GM23338 (cell line): ENCODE measurements around the gene PIK3CB.

Experiments
- CREB1 ChIP-seq: fragments of 250-450 bp; sonication (Bioruptor Pico); IDR thresholded peaks from 2 replicates; pipeline ENCODE4 v1.5.0; 2020; ENCODE audit warnings: low read depth, mild to moderate bottlenecking, moderate library complexity
- EZH2 ChIP-seq: fragments of 200-600 bp; sonication (generic); IDR thresholded peaks from one replicate; pipeline ENCODE4 v1.8.0; 2017; ENCODE audit warnings: antibody characterized with exemption, mild to moderate bottlenecking, low read depth; ENCODE audit not compliant: unreplicated experiment
- EZH2phosphoT487 ChIP-seq: fragments of 200-600 bp; sonication (generic); IDR thresholded peaks from one replicate; pipeline ENCODE4 v1.8.1; 2018; ENCODE audit warnings: antibody characterized with exemption; ENCODE audit not compliant: unreplicated experiment
- POLR2AphosphoS5 ChIP-seq: IDR thresholded peaks from 2 replicates; pipeline ENCODE4 v1.6.1; 2016; ENCODE audit warnings: antibody characterized with exemption, low read depth
- ZNF114 ChIP-seq: fragments of 250-450 bp; sonication (Bioruptor Pico); IDR thresholded peaks from 2 replicates; pipeline ENCODE4 v1.5.0; 2020; ENCODE audit warnings: mild to moderate bottlenecking, moderate library complexity
- ZNF331 ChIP-seq: fragments of 250-450 bp; sonication (Bioruptor Pico); IDR thresholded peaks from 2 replicates; pipeline ENCODE4 v1.5.0; 2020; ENCODE audit warnings: low read depth, mild to moderate bottlenecking, moderate library complexity
- TF ChIP-seq, protein P1 (sequence below), 2 experiments: fragments of 200-600 bp in 1 of 2; sonication (generic) in 1 of 2; conservative IDR thresholded peaks; 2 replicates each; pipeline versions ENCODE4 v1.5.1 to v1.6.1; 2016 to 2017; ENCODE audit warnings: antibody characterized with exemption in 2 of 2, low read depth in 2 of 2, mild to moderate bottlenecking in 2 of 2, moderate library complexity in 1 of 2
- TF ChIP-seq, protein P2 (sequence below): IDR thresholded peaks from one replicate; pipeline ENCODE4 v1.6.1; 2018; ENCODE audit warnings: antibody characterized with exemption; ENCODE audit not compliant: unreplicated experiment

DNA sequence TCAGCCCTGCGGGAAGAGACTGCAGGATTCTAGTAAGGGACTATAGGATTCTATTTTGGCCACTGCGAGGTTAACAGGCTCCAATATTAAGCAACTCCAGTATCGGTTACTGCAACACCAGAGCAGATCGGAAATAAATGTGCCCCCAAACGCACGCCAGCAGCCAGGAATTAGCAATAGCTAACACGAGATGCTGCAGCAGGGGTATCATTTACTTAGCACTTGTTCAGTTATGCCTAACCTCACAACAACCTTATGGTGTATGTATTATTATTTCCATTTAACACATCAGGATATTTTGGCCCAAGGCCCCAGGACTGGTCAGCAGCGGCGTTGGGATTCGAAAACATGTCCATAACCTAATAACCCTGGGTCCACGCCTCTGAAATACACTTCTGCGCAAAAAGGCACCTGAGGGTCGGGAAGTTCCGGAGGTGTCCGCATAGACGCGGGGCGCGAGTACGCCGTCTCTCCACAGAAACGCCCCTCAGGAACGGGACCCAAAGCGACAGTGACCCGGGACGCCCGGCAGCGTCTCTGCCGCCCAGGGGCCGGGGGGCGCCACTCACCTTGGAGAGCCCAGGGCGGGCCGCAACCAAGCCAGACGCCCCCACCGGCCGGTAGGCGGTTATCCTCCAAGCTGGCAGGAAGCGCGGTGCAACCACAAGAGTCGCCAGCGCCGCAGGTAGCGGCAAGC lies 681 bp downstream of the PIK3CB start:
- TF ChIP-seq, protein P1, sequence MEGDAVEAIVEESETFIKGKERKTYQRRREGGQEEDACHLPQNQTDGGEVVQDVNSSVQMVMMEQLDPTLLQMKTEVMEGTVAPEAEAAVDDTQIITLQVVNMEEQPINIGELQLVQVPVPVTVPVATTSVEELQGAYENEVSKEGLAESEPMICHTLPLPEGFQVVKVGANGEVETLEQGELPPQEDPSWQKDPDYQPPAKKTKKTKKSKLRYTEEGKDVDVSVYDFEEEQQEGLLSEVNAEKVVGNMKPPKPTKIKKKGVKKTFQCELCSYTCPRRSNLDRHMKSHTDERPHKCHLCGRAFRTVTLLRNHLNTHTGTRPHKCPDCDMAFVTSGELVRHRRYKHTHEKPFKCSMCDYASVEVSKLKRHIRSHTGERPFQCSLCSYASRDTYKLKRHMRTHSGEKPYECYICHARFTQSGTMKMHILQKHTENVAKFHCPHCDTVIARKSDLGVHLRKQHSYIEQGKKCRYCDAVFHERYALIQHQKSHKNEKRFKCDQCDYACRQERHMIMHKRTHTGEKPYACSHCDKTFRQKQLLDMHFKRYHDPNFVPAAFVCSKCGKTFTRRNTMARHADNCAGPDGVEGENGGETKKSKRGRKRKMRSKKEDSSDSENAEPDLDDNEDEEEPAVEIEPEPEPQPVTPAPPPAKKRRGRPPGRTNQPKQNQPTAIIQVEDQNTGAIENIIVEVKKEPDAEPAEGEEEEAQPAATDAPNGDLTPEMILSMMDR (conservative IDR thresholded peaks at IDR 0.05; ENCODE audit: low read depth in 2 of 2): peak; percentile 38 to 58; a peak in 3 of 4 replicates
- TF ChIP-seq EZH2: no peak
- TF ChIP-seq, protein P2, sequence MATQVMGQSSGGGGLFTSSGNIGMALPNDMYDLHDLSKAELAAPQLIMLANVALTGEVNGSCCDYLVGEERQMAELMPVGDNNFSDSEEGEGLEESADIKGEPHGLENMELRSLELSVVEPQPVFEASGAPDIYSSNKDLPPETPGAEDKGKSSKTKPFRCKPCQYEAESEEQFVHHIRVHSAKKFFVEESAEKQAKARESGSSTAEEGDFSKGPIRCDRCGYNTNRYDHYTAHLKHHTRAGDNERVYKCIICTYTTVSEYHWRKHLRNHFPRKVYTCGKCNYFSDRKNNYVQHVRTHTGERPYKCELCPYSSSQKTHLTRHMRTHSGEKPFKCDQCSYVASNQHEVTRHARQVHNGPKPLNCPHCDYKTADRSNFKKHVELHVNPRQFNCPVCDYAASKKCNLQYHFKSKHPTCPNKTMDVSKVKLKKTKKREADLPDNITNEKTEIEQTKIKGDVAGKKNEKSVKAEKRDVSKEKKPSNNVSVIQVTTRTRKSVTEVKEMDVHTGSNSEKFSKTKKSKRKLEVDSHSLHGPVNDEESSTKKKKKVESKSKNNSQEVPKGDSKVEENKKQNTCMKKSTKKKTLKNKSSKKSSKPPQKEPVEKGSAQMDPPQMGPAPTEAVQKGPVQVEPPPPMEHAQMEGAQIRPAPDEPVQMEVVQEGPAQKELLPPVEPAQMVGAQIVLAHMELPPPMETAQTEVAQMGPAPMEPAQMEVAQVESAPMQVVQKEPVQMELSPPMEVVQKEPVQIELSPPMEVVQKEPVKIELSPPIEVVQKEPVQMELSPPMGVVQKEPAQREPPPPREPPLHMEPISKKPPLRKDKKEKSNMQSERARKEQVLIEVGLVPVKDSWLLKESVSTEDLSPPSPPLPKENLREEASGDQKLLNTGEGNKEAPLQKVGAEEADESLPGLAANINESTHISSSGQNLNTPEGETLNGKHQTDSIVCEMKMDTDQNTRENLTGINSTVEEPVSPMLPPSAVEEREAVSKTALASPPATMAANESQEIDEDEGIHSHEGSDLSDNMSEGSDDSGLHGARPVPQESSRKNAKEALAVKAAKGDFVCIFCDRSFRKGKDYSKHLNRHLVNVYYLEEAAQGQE: no peak
- no peak for TF ChIP-seq EZH2phosphoT487
- TF ChIP-seq POLR2AphosphoS5: no peak
- TF ChIP-seq ZNF114: no peak
- TF ChIP-seq ZNF331: no peak
- peak; percentile 47; the same call in 1 of the 2 replicates for TF ChIP-seq CREB1
